Neural cell (in vitro differentiated cells): ENCODE results near the gene YY1.
A peak's percentile ranks its signal among the peaks of the same experiment; 100 is the strongest.

Experiments
- CTCF ChIP-seq: fragments of 450-650 bp; IDR thresholded peaks from 2 replicates; pipeline ENCODE4 v1.5.1; 2014; ENCODE audit warnings: antibody characterized with exemption, mild to moderate bottlenecking, moderate library complexity; ENCODE audit not compliant: poor library complexity, severe bottlenecking
- MXI1 ChIP-seq: fragments of 450-650 bp; conservative IDR thresholded peaks from 2 replicates; pipeline ENCODE4 v1.6.1; 2014; ENCODE audit warnings: antibody characterized with exemption, mild to moderate bottlenecking; ENCODE audit not compliant: poor library complexity, severe bottlenecking
- REST ChIP-seq: IDR thresholded peaks from 2 replicates; pipeline ENCODE4 v1.6.1; 2012; ENCODE audit warnings: borderline replicate concordance

GRCh38 chr14:100285021-100285912 is 46.3 kb downstream of the YY1 start:
- TF ChIP-seq REST, result no peak
- peak; percentile 84 for TF ChIP-seq CTCF
- TF ChIP-seq MXI1, result no peak
